Measurements from ENCODE around the gene FOXQ1.
"Not testable (repeated sequence)": the region's sequence is repeated elsewhere in the genome, so short reads cannot be mapped to it uniquely, and the experiment has no call there.

The FOXQ1 gene

DNA sequence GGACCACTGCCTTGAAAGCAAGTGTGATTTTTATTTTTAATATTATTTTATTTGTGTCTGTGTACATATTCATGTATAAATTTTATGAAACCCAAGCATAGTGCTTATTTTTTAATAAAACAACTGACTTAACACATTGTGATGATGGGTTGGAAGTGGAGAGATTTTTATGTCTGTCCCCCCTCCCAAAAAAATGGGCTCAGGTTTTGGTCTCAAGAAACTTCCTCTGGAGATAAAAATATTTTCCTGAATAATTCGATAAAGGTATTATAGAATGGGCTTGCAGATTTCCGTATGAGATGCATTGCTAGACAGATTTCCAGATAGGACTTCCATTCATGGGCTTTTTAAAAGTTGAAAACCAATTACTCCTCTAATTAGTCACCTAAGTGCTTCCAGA, 2.7 kb downstream of the FOXQ1 start:
- Histone ChIP-seq H3K27ac (ENCODE audit: low read length) (no peak overlapping the region), H3K36me3 (ENCODE audit: insufficient read depth, low read depth, low read length) (no peaks in the 10 kb centered on the region), H3K27me3 (ENCODE audit: insufficient read depth, low read length) (peaks cover 79% of the 10 kb centered on the region), H3K9ac (ENCODE audit: low read depth, low read length) (no peak overlapping the region), H3K9me3 (ENCODE audit: insufficient read depth, low read depth, low read length) (no peaks in the 10 kb centered on the region), H3K4me3 (ENCODE audit: low read length) (no peak overlapping the region), H3K4me1 (ENCODE audit: insufficient read depth, low read length) (no peaks in the 10 kb centered on the region)

DNA sequence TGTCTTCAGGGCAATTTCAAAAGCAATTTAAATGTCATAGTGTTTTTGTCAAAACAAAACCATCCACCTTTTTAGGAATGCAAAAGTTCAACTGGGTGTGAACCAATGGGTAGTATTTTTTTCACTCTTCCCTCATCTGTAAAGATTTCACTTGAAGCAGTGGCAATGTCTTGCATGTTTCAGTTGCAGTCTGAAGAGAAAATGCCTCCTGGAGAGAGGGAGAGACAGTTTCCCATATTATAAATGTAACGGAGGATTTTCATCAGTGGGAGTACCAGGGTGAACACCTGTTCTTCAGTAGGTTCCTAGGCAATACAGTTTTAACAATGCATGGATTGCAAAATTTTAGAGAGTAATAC, 3.3 kb downstream of the FOXQ1 start:
- H3K4me1 ChIP-seq (ENCODE audit: insufficient read depth, low read length), result no peaks in the 10 kb centered on the region
- no peak overlapping the region for H3K9ac ChIP-seq (ENCODE audit: low read depth, low read length)
- H3K27me3 ChIP-seq (ENCODE audit: insufficient read depth, low read length), result peaks cover 73% of the 10 kb centered on the region

DNA sequence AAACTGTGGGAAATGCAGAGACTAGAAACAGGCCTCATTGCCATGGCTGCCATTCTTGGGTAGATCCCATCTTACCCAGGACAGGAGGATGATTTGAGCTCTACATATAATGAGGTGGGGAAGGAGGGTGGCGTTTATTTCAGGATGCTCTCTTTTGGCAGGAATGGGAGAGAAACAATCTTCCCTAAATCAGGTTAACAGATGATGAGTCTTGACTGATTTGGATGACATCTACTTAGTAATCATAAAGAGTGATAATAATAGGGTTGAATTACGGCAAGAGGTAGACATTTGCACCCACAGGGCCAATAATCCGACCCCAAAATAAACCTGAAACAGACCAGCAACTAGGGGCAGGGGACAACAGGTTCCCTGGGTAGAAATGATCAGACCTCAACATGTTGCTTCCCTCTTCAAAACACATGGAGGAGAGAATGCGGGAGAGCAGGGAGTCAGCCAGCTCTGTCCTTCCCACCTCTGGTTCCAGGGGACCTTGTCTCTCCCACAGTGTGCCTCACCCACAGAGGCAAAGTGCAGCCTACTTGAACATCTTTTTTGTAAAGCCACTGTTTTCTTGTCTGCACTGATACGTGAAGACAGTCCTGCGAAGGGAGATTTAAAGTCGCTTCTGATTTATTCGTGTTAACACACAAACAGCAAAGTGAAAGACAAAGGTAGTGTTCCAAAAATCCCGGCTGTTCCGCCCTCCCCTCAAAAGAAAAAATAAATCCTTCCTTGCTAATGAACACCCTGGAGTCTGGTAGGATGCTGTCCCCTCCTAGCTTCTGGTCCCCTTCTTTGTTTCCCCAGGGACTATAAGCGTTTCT, 3.9 kb downstream of the FOXQ1 start:
- Histone ChIP-seq H3K36me3 (ENCODE audit: insufficient read depth, low read depth, low read length) (no peaks in the 10 kb centered on the region), H3K9ac (ENCODE audit: low read depth, low read length) (no peak overlapping the region), H3K27me3 (ENCODE audit: insufficient read depth, low read length) (peaks cover 67% of the 10 kb centered on the region), H3K4me3 (ENCODE audit: low read length) (no peak overlapping the region), H3K9me3 (ENCODE audit: insufficient read depth, low read depth, low read length) (no peaks in the 10 kb centered on the region), H3K27ac (ENCODE audit: low read length) (no peak overlapping the region), H3K4me1 (ENCODE audit: insufficient read depth, low read length) (no peaks in the 10 kb centered on the region)

More for the DNA sequence above, 3.3 kb downstream of the FOXQ1 start:
- H3K4me3 ChIP-seq (ENCODE audit: low read length), result no peak overlapping the region
- no peaks in the 10 kb centered on the region for H3K36me3 ChIP-seq (ENCODE audit: insufficient read depth, low read depth, low read length)
- no peaks in the 10 kb centered on the region for H3K9me3 ChIP-seq (ENCODE audit: insufficient read depth, low read depth, low read length)
- no peak overlapping the region for H3K27ac ChIP-seq (ENCODE audit: low read length)

DNA sequence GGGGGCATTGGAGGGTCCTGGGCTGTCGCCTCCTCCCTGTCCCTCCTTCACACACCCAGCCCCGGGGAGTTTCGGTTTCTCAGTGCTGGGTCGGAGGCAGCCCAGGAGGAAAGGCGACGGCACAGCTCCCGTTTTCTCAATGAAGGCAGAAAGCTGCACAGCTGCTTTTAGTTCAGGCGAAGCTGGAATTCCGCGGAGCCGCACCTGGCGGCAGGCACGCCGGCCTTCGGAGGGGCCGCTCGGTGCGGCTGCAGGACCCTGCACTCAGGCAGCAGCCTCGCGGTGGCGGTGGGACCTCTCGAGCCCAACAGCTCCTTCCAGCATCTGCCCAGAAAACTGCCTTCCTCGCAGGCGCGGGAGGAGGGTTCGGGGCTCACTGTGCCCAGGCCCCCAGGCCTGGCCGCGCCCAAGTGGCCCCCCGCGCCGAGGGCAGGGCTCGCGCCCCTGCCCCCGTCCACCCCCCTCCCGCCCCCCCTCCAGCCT, 4.6 kb downstream of the FOXQ1 start:
- H3K27me3 ChIP-seq (ENCODE audit: insufficient read depth, low read length), result peaks cover 60% of the 10 kb centered on the region
- H3K4me1 ChIP-seq (ENCODE audit: insufficient read depth, low read length), result no peaks in the 10 kb centered on the region
- no peak overlapping the region for H3K27ac ChIP-seq (ENCODE audit: low read length)
- no peak overlapping the region for H3K9ac ChIP-seq (ENCODE audit: low read depth, low read length)
- H3K9me3 ChIP-seq (ENCODE audit: insufficient read depth, low read depth, low read length), result no peaks in the 10 kb centered on the region
- H3K4me3 ChIP-seq (ENCODE audit: low read length), result peak overlapping the region; percentile 52; the same call in 1 of the 2 replicates
- no peaks in the 10 kb centered on the region for H3K36me3 ChIP-seq (ENCODE audit: insufficient read depth, low read depth, low read length)

DNA sequence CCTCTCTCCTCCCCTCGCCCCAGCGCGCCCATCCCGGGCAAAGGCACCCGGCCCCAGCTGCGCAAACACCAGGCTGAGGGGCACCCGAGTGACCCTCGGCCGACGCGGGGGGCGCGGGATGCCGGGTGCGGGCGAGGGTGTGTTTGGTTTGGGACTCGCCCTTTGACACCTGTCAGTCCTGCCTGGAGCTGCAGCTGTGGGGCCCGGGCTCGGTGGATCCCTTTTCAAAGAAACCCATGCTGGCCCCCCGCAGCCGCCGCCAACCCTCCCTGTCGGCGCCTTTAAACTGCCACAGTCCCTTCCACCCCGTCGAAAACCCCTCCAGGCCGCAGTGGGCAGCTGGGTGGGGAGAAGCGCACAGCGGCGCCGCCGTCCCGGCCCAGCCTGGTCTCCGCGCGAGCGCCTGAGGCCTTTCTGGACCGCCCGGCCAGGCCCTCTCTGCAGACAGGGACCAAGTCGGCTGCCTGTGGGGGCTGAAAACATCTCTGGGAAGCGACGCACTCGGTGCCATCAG, 5.5 kb downstream of the FOXQ1 start:
- no peak overlapping the region for H3K4me3 ChIP-seq (ENCODE audit: low read length)
- no peaks in the 10 kb centered on the region for H3K9me3 ChIP-seq (ENCODE audit: insufficient read depth, low read depth, low read length)
- no peak overlapping the region for H3K9ac ChIP-seq (ENCODE audit: low read depth, low read length)
- H3K36me3 ChIP-seq (ENCODE audit: insufficient read depth, low read depth, low read length), result no peaks in the 10 kb centered on the region
- no peak overlapping the region for H3K27ac ChIP-seq (ENCODE audit: low read length)
- peaks cover 51% of the 10 kb centered on the region for H3K27me3 ChIP-seq (ENCODE audit: insufficient read depth, low read length)
- no peaks in the 10 kb centered on the region for H3K4me1 ChIP-seq (ENCODE audit: insufficient read depth, low read length)

DNA sequence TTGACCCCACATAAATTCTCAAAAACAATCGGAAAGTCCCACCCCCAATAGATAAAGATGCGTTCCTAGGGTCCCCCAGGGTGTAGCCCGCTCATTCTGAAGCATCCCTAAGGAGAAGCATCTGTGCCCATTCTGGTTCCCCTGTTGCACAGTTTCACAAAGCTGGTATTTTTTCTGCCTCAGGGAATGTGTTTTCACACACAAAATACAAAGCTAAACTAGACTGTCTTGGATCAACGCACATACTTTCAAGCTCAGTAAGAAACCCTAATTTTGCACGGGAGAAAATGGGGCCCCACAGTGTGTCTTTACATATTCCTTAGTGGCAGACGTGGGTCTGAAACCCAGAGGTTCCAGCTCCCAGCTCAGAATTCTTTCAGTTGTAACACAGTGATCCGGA, 6.1 kb downstream of the FOXQ1 start:
- Histone ChIP-seq H3K36me3 (ENCODE audit: insufficient read depth, low read depth, low read length) (no peaks in the 10 kb centered on the region), H3K4me1 (ENCODE audit: insufficient read depth, low read length) (no peaks in the 10 kb centered on the region), H3K4me3 (ENCODE audit: low read length) (no peak overlapping the region), H3K27me3 (ENCODE audit: insufficient read depth, low read length) (peaks cover 45% of the 10 kb centered on the region), H3K9ac (ENCODE audit: low read depth, low read length) (no peak overlapping the region), H3K9me3 (ENCODE audit: insufficient read depth, low read depth, low read length) (no peaks in the 10 kb centered on the region), H3K27ac (ENCODE audit: low read length) (no peak overlapping the region)

DNA sequence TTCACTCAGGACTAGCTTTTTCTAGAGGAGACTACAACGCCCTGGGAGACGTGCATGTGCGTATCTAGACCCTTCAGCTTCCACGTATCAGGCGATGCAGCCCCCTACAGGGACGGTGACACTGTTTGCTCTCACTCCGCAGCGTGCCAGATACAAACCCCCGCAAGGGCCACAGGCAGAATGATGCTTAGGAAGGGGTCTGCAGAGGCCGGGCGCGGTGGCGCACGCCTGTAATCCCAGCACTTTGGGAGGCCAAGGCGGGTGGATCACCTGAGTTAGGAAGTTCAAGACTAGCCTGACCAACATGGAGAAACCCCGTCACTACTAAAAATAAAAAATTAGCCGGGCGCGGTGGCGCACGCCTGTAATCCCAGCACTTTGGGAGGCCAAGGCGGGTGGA, 6.7 kb downstream of the FOXQ1 start:
- not testable (repeated sequence) for H3K9me3 ChIP-seq (ENCODE audit: insufficient read depth, low read depth, low read length); H3K9ac ChIP-seq (ENCODE audit: low read depth, low read length); H3K36me3 ChIP-seq (ENCODE audit: insufficient read depth, low read depth, low read length); H3K4me3 ChIP-seq (ENCODE audit: low read length); H3K27ac ChIP-seq (ENCODE audit: low read length); H3K4me1 ChIP-seq (ENCODE audit: insufficient read depth, low read length)
- H3K27me3 ChIP-seq (ENCODE audit: insufficient read depth, low read length), result peaks cover 39% of the 10 kb centered on the region

- Histone ChIP-seq H3K4me3 (ENCODE audit: low read length) (no peak overlapping the region), H3K4me1 (ENCODE audit: insufficient read depth, low read length) (no peaks in the 10 kb centered on the region)
These were observed 9.8 kb downstream of the FOXQ1 start for GRCh38 chr6:1321738-1322137.

GRCh38 chr6:1322156-1322555, 10.3 kb downstream of the FOXQ1 start:
- H3K4me1 ChIP-seq (ENCODE audit: insufficient read depth, low read length), result no peaks in the 10 kb centered on the region
- no peaks in the 10 kb centered on the region for H3K36me3 ChIP-seq (ENCODE audit: insufficient read depth, low read depth, low read length)
- H3K4me3 ChIP-seq (ENCODE audit: low read length), result no peak overlapping the region
- no peaks in the 10 kb centered on the region for H3K9me3 ChIP-seq (ENCODE audit: insufficient read depth, low read depth, low read length)
- no peak overlapping the region for H3K27ac ChIP-seq (ENCODE audit: low read length)
- no peak overlapping the region for H3K9ac ChIP-seq (ENCODE audit: low read depth, low read length)
- H3K27me3 ChIP-seq (ENCODE audit: insufficient read depth, low read length), result peaks cover 8% of the 10 kb centered on the region; the same call in 1 of the 2 replicates

More at GRCh38 chr6:1321738-1322137, 9.8 kb downstream of the FOXQ1 start:
- Histone ChIP-seq H3K9me3 (ENCODE audit: insufficient read depth, low read depth, low read length) (no peaks in the 10 kb centered on the region), H3K9ac (ENCODE audit: low read depth, low read length) (no peak overlapping the region), H3K36me3 (ENCODE audit: insufficient read depth, low read depth, low read length) (no peaks in the 10 kb centered on the region), H3K27ac (ENCODE audit: low read length) (no peak overlapping the region), H3K27me3 (ENCODE audit: insufficient read depth, low read length) (peaks cover 8% of the 10 kb centered on the region; the same call in 1 of the 2 replicates)

DNA sequence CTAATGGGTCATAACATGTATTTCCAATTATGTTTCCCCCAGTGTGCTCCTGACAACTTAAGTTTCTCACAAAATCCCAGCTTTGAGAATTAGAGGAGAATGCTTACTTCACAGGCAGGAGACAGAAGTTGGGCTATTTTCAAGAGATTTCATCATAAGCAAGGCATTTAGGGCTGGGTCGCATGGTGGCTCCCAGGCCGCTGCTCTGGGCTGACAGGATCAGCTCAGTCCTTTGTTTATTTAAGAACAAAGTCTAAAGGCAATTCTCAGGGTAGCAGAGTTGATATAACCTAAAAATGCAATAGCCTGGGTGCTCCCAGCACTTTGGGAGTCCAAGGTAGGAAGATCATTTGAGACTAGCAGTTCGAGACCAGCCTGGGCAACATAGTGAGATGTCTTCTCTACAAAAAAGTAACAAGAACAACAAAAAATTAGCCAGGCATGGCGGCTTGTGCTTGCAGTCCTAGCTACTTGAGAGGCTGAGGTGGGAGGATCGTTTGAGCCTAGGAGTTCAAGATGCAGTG, 10.9 kb downstream of the FOXQ1 start:
- Histone ChIP-seq H3K4me3 (ENCODE audit: low read length) (no peak overlapping the region), H3K9ac (ENCODE audit: low read depth, low read length) (no peak overlapping the region), H3K27me3 (ENCODE audit: insufficient read depth, low read length) (peaks cover 6% of the 10 kb centered on the region; the same call in 1 of the 2 replicates), H3K9me3 (ENCODE audit: insufficient read depth, low read depth, low read length) (no peaks in the 10 kb centered on the region), H3K27ac (ENCODE audit: low read length) (no peak overlapping the region), H3K4me1 (ENCODE audit: insufficient read depth, low read length) (no peaks in the 10 kb centered on the region), H3K36me3 (ENCODE audit: insufficient read depth, low read depth, low read length) (no peaks in the 10 kb centered on the region)

DNA sequence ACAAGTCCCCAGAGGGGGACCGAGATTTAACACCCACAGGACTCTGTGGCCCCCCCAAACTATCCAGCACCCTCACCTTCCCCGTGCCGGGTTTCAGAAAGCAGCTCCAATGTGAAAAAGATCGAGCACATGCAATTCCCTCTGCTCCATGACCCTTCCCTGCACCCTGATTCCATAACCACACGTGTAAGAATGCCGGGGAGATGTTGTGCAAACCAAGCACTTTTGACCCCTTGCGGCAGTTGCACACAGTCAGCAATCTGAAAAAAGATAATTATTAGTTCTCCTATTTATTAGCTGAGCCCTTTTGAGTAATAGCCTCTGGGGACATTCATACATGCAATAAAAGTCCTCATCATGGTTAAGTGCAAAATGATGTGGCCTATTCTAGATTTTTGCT, 13.0 kb downstream of the FOXQ1 start:
- Histone ChIP-seq H3K27me3 (ENCODE audit: insufficient read depth, low read length) (no peaks in the 10 kb centered on the region), H3K36me3 (ENCODE audit: insufficient read depth, low read depth, low read length) (no peaks in the 10 kb centered on the region), H3K4me1 (ENCODE audit: insufficient read depth, low read length) (no peaks in the 10 kb centered on the region), H3K9me3 (ENCODE audit: insufficient read depth, low read depth, low read length) (no peaks in the 10 kb centered on the region), H3K27ac (ENCODE audit: low read length) (no peak overlapping the region), H3K9ac (ENCODE audit: low read depth, low read length) (no peak overlapping the region), H3K4me3 (ENCODE audit: low read length) (no peak overlapping the region)
